Activated CD4-positive, alpha-beta memory T cell treated with anti-CD3 and anti-CD28 coated beads for 36 hours (primary cell): ENCODE results near the gene TCHP. TPM values are rescaled to one million over a fixed set of nuclear protein-coding genes. Genes with fewer than 3 reads are reported as not detected.
"Not testable (repeated sequence)": the region's sequence is repeated elsewhere in the genome, so short reads cannot be mapped to it uniquely, and the experiment has no call there.

Experiments used
- CTCF ChIA-PET: fragments of 350-600 bp; sonication (Branson Sonifier 250); formaldehyde crosslinking; loops from one replicate; lab custom pipeline; 2021; ENCODE audit warnings: antibody characterized with exemption, inconsistent platforms; lab: Charles Lee
- POLR2A ChIA-PET: fragments of 350-600 bp; sonication (Branson Sonifier 250); formaldehyde crosslinking; loops from one replicate; lab custom pipeline; 2021; ENCODE audit warnings: antibody characterized with exemption; lab: Charles Lee
- DNase-seq: peaks from one replicate; pipeline ENCODE4 v3.0.0-alpha.2; 2020
- H3K27ac Mint-ChIP-seq: one replicate; pipeline ENCODE4 v1.8.0; 2021; ENCODE audit warnings: mixed read lengths
- H3K27me3 Mint-ChIP-seq: one replicate; pipeline ENCODE4 v1.8.0; 2021; ENCODE audit warnings: mixed read lengths
- H3K36me3 Mint-ChIP-seq: one replicate; pipeline ENCODE4 v1.8.0; 2021; ENCODE audit warnings: mixed read lengths
- H3K4me1 Mint-ChIP-seq: one replicate; pipeline ENCODE4 v1.8.0; 2021; ENCODE audit warnings: low read depth, mixed read lengths
- H3K4me3 Mint-ChIP-seq: one replicate; pipeline ENCODE4 v1.8.0; 2021; ENCODE audit warnings: mild to moderate bottlenecking, mixed read lengths
- H3K9me3 Mint-ChIP-seq: one replicate; pipeline ENCODE4 v1.8.0; 2021; ENCODE audit warnings: mixed read lengths
- intact Hi-C: fragments of 100-400 bp; cut with micrococcal nuclease; formaldehyde crosslinking; loops from one replicate; pipeline ENCODE4 v1.15.1; 2023
- total RNA-seq, 2 experiments: library from RNA; stranded (reverse); gene quantifications; one replicate each; pipeline ENCODE4 v1.2.3, GENCODE V29; 2021

Gene TCHP
- total RNA-seq: 10 to 100 TPM; 21.2 to 21.3 TPM

- Mint-ChIP-seq H3K27me3 (no peaks in the 10 kb centered on the region), H3K9me3 (no peaks in the 10 kb centered on the region), H3K27ac (peak within 1 kb of the TSS; percentile 86), H3K4me3 (peak within 1 kb of the TSS; percentile 81), H3K36me3 (peaks cover 18% of the 10 kb centered on the region), H3K4me1 (peaks cover 22% of the 10 kb centered on the region)
- intact Hi-C loops: loop anchor here (1.0 kb wide), 2 partner anchors 12 to 99 kb away; partner anchors contain the start of gene ANKRD13A
- peak; percentile 85 for DNase-seq
- CTCF ChIA-PET: interaction anchor here (0.6 to 2.9 kb wide), 8 partner anchors 12 to 99 kb away, joined by 3 to 11 read pairs (median 4); partner anchors contain the start of gene ANKRD13A
- POLR2A ChIA-PET: interaction anchor here (0.7 to 1.7 kb wide), 3 partner anchors 12 to 180 kb away, joined by 3 to 14 read pairs (median 3); partner anchors contain the start of gene ANKRD13A
Measured at GRCh38 chr12:109899783-109900751, at the start of gene TCHP. TCHP (plus strand) TSS chr12:109900274; CDS start chr12:109903027, 2,753 bp downstream.

GRCh38 chr12:109850518-109850917 is 49.6 kb upstream of the TCHP start:
- CTCF ChIA-PET, H3K27me3 Mint-ChIP-seq, H3K4me1 Mint-ChIP-seq, intact Hi-C loops, H3K36me3 Mint-ChIP-seq, POLR2A ChIA-PET, DNase-seq, H3K9me3 Mint-ChIP-seq, H3K27ac Mint-ChIP-seq, H3K4me3 Mint-ChIP-seq: not testable (repeated sequence)

- Mint-ChIP-seq H3K27me3 (no peaks in the 10 kb centered on the region), H3K9me3 (no peaks in the 10 kb centered on the region), H3K4me3 (no peak overlapping the region), H3K4me1 (no peaks in the 10 kb centered on the region), H3K36me3 (peaks cover 3% of the 10 kb centered on the region), H3K27ac (no peak overlapping the region)
- CTCF ChIA-PET: interaction anchor here (1.0 to 9.5 kb wide), 5 partner anchors 10 to 72 kb away, joined by 3 to 83 read pairs (median 24); no protein-coding TSS in a partner anchor
- intact Hi-C loops: no loop called here
- POLR2A ChIA-PET: no interaction called here
- DNase-seq: no peak
Measured at GRCh38 chr12:109855377-109855776, 44.7 kb upstream of the TCHP start.

- CTCF ChIA-PET: interaction anchor here (9.5 kb wide), 1 partner anchor 13 kb away, joined by 83 read pairs; no protein-coding TSS in a partner anchor
- H3K9me3 Mint-ChIP-seq: no peaks in the 10 kb centered on the region
- H3K4me3 Mint-ChIP-seq: no peak overlapping the region
- no peak for DNase-seq
- POLR2A ChIA-PET: no interaction called here
- H3K27me3 Mint-ChIP-seq: no peaks in the 10 kb centered on the region
- H3K27ac Mint-ChIP-seq: no peak overlapping the region
- intact Hi-C loops: no loop called here
- H3K36me3 Mint-ChIP-seq: no peaks in the 10 kb centered on the region
- no peaks in the 10 kb centered on the region for H3K4me1 Mint-ChIP-seq
Measured at GRCh38 chr12:109857715-109858114, 42.4 kb upstream of the TCHP start.

GRCh38 chr12:109858764-109859163 is 41.3 kb upstream of the TCHP start:
- DNase-seq: no peak
- Mint-ChIP-seq H3K36me3 (no peaks in the 10 kb centered on the region), H3K9me3 (no peaks in the 10 kb centered on the region), H3K4me3 (no peak overlapping the region), H3K4me1 (peaks cover under 1% of the 10 kb centered on the region), H3K27me3 (no peaks in the 10 kb centered on the region), H3K27ac (no peak overlapping the region)
- intact Hi-C loops: no loop called here
- ChIA-PET POLR2A (no interaction called here), CTCF (interaction anchor here (0.6 to 9.5 kb wide), 7 partner anchors 9 to 343 kb away, joined by 3 to 83 read pairs (median 4); no protein-coding TSS in a partner anchor)

- no peaks in the 10 kb centered on the region for H3K36me3 Mint-ChIP-seq
- no peak overlapping the region for H3K27ac Mint-ChIP-seq
- H3K4me3 Mint-ChIP-seq: no peak overlapping the region
- intact Hi-C loops: no loop called here
- no peak for DNase-seq
- POLR2A ChIA-PET: no interaction called here
- H3K9me3 Mint-ChIP-seq: no peaks in the 10 kb centered on the region
- CTCF ChIA-PET: interaction anchor here (9.5 kb wide), 1 partner anchor 17 kb away, joined by 83 read pairs; no protein-coding TSS in a partner anchor
- peaks cover 7% of the 10 kb centered on the region for H3K4me1 Mint-ChIP-seq
- H3K27me3 Mint-ChIP-seq: no peaks in the 10 kb centered on the region
Measured at GRCh38 chr12:109860977-109861376, 39.1 kb upstream of the TCHP start.

GRCh38 chr12:109861689-109862314 is 38.3 kb upstream of the TCHP start:
- DNase-seq: peak; percentile 18
- Mint-ChIP-seq H3K4me1 (peaks cover 9% of the 10 kb centered on the region), H3K36me3 (no peaks in the 10 kb centered on the region), H3K4me3 (no peak overlapping the region), H3K27me3 (no peaks in the 10 kb centered on the region), H3K27ac (no peak overlapping the region), H3K9me3 (no peaks in the 10 kb centered on the region)
- intact Hi-C loops: no loop called here
- ChIA-PET POLR2A (no interaction called here), CTCF (interaction anchor here (0.7 to 9.5 kb wide), 3 partner anchors 17 to 428 kb away, joined by 3 to 83 read pairs (median 3); no protein-coding TSS in a partner anchor)

- H3K4me1 Mint-ChIP-seq, H3K27me3 Mint-ChIP-seq, POLR2A ChIA-PET, intact Hi-C loops, DNase-seq, H3K9me3 Mint-ChIP-seq, H3K36me3 Mint-ChIP-seq, H3K27ac Mint-ChIP-seq, H3K4me3 Mint-ChIP-seq: not testable (repeated sequence)
- CTCF ChIA-PET: interaction anchor here (0.7 to 1.0 kb wide), 2 partner anchors 17 to 429 kb away, joined by 3 read pairs; no protein-coding TSS in a partner anchor
Measured at GRCh38 chr12:109862491-109862890, 37.6 kb upstream of the TCHP start.

GRCh38 chr12:109863847-109864712 is 36.0 kb upstream of the TCHP start:
- DNase-seq: no peak
- ChIA-PET POLR2A (no interaction called here), CTCF (interaction anchor here (1.3 to 4.4 kb wide), 2 partner anchors 10 to 19 kb away, joined by 4 to 24 read pairs; no protein-coding TSS in a partner anchor)
- no peaks in the 10 kb centered on the region for H3K27me3 Mint-ChIP-seq
- intact Hi-C loops: no loop called here
- peaks cover 17% of the 10 kb centered on the region for H3K4me1 Mint-ChIP-seq
- no peaks in the 10 kb centered on the region for H3K36me3 Mint-ChIP-seq
- H3K9me3 Mint-ChIP-seq: no peaks in the 10 kb centered on the region
- no peak overlapping the region for H3K4me3 Mint-ChIP-seq
- no peak overlapping the region for H3K27ac Mint-ChIP-seq

- POLR2A ChIA-PET: no interaction called here
- H3K4me1 Mint-ChIP-seq: peaks cover 17% of the 10 kb centered on the region
- H3K27ac Mint-ChIP-seq: no peak overlapping the region
Measured at GRCh38 chr12:109864916-109865315, 35.2 kb upstream of the TCHP start.

More at GRCh38 chr12:109864916-109865315, 35.2 kb upstream of the TCHP start:
- Mint-ChIP-seq H3K36me3 (no peaks in the 10 kb centered on the region), H3K9me3 (no peaks in the 10 kb centered on the region), H3K4me3 (no peak overlapping the region), H3K27me3 (no peaks in the 10 kb centered on the region)
- CTCF ChIA-PET: interaction anchor here (1.1 to 4.4 kb wide), 2 partner anchors 11 to 20 kb away, joined by 3 to 24 read pairs; no protein-coding TSS in a partner anchor
- intact Hi-C loops: no loop called here
- no peak for DNase-seq
